GM18502 (cell line): Measurements from ENCODE around the gene HS3ST2.
"Not testable (repeated sequence)": the region's sequence is repeated elsewhere in the genome, so short reads cannot be mapped to it uniquely, and the experiment has no call there.

Experiments
- ATAC-seq: cut with Tn5 transposase; IDR thresholded peaks from one replicate; pipeline ENCODE4 v1.9.1; 2021; ENCODE audit warnings: mild to moderate bottlenecking; ENCODE audit not compliant: unreplicated experiment, poor library complexity

Gene HS3ST2

DNA sequence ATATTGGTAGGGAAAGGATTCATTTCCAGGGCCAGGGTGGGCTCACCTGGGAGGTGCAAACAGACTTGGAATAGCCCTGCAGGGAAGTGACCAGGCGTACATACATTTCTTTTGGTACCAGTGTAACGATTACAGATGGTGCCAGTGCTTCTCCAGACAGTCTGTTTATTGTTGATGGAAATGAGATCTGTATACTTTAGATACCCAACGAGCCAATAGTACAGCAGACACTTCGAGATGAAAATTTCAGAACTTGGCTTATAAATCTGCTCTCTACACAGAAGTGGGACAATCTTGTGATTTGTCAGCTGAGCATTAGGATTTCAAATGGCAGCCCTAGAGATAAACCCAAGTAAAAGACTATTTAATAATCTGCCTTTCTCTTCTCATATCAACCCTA is 57.9 kb downstream of the HS3ST2 start:
- no peak for ATAC-seq

DNA sequence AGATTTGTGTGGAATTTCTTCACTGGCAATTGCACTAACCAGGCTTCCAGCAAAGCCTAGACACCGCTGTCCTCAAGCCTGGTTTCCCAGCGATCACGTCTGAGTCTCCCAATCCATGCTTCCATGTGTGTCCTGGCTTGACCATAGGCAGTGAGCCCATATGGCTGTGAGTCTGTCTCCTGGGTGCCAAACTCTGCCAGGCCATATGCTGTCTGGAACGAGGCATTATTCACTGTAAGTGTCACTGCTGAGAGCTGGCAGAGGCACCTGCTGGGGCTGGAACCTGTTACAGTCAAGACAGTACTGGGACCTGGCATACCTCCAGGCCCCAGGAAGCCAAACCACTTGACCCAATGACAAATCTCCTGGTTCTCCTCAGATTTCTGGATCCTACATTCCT is 60.4 kb downstream of the HS3ST2 start:
- no peak for ATAC-seq

DNA sequence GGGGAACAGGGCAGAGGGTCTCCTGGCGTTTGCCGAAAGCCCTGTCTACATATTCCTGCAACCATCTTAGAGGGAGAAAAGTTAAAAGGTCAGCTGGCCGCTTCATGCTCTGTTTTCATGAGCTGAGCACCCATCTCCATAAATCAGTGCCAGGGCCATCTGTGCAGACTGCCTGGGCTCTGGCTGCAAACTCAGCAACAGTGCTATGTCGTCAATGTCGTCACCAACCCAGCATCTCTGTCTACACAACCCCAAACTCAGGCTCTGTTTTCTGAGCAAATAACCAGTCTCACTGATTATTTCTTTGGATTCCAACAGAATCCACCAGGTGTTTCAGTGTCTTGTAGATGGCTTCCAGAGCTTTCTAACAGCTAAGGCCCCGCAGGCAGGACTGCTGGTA is 65.0 kb downstream of the HS3ST2 start:
- no peak for ATAC-seq

DNA sequence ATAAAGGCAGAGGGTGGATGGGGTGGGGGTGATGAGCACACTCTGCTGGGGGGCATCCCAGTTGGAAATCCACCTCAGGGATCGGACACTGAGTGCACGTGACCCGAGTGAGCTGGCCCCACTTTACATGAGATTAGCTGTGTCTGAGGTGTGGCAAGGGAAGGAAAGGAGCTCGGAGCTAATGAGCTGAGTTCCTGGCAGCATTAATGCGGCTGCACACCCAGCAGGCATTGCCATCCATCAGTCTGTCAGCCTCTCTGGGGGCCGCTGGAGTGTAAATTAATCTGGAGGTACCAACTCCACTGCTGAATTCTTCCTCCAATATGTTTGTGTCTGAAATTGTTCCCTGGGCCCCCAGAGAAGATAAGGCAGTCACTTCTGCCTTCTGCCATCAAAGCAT is 65.5 kb downstream of the HS3ST2 start:
- no peak for ATAC-seq

DNA sequence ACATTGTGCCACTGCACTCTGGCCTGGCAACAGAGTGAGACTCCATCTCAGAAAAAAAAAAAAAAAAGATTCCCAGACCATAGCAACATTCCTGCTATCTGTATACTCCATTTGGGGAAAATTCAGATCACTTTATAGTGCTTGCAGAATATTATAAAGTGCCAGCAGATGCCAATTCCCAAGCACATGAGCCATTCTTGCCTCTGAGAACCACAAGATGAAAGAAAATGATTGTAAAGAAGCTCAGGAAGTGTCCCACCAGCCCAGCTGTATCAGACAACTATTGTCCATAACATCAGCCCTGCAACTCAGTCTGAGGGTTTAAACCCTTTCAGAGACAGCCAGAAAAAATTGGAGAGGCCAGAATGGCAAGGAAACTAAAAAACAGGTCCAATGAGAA is 69.0 kb downstream of the HS3ST2 start:
- no peak for ATAC-seq

DNA sequence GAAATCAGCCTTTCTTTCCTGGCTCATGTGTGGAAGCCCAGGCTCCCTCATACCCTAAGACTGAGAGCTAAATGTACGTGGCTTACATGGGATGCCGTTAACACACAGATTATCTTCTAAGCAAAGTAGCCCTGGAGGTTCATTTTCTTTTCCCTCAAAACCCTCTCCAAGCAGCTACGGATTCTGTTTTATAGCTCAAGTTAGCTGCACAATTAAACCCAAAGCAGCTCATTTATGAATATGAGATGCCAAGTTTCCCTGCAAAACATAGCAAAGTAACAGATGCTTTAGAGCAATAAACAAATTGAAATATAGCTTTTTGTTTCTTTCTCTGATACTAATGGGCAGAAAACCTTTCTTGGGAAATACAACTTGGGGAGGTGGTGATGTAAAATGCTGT is 72.0 kb downstream of the HS3ST2 start:
- no peak for ATAC-seq

DNA sequence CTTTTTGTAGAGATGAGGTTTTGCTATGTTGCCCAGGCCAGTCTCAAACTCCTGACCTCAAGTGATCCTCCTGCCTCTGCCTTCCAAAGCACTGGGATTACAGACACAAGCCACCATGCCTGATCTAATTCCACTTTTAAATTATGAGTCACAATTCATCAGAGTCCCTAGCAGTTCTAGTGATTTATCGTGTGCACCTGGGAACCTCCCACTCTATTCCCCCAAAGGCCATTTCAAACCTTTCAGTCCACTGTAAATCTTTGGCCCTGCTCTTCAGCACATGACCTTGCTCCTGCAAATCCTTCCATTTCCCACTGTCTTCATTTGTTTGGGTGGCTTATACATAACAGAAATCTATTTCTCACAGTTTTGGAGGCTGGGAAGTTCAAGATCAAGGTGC is 73.0 kb downstream of the HS3ST2 start:
- ATAC-seq: no peak

DNA sequence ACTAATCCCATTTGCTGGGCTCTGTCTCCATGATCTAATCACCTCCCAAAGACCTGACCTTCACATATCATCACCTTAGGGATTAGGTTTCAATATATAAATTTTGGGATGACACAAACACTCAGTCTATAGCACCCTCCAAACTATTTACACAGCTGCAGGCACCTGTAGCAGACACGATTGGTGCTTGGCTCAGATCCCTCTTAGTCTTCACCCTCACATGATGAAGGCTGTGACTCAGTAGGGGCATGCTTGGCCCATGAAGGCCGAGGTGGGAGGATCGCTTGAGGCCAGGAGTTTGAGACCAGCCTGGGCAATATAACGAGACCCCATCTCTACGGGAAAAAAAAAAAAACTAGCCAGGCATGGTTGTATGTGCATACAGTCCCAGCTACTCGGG is 73.5 kb downstream of the HS3ST2 start:
- ATAC-seq: no peak

DNA sequence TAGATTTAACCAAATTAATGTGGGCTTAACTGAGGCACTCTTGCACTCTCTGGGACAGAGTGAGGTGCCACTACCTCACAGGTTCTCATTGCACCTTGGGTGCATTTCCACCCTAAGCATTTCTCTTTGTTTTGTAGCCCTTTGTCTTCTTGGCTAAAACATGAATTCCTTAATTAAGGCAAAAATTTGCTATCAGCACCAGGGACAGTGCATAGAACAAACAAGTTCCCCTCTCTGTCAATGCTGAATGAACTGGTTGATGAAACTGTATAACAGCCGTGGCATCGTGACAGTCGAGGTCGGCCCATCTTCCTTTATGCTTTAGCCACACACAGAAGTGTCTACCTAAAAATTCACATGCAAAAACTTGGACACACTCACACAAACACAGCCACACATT is 74.8 kb downstream of the HS3ST2 start:
- no peak for ATAC-seq

DNA sequence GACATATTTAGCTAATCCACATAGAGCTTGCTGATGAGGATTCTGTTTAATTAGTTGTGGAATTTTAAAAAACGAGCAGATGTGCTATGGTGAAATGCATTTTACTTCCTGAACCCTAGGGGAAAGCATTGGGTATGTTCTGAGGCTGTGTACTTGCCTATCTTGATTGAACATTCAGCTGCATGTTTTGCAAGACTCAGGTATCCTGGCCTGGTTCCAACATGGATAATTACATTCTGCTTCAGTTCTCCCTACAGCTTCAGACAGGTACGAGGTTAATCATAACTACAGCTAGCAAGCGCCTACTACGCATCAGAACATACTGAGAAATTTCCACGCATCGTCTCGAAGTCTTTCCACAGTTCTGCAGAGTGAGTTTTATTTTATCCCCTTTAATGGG is 77.0 kb downstream of the HS3ST2 start:
- ATAC-seq: no peak

DNA sequence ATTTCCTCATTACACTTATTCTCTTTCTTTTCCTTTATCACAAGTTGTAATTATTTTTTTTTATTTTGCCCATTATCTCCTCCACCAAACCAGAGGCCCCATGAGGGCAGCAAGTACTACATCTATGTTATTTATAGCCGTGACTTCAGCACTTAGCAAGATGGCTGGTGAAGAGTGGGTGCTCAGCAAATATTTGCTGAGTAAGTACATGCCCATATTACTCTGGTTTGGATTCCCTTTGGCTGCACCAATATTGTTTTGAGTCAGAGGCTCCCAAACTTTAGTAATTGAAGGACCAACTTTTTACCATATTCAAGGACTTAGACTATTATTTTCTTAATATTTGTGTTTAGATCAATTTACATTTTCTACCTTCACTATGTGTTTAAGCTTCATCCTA is 83.2 kb downstream of the HS3ST2 start:
- ATAC-seq: no peak

DNA sequence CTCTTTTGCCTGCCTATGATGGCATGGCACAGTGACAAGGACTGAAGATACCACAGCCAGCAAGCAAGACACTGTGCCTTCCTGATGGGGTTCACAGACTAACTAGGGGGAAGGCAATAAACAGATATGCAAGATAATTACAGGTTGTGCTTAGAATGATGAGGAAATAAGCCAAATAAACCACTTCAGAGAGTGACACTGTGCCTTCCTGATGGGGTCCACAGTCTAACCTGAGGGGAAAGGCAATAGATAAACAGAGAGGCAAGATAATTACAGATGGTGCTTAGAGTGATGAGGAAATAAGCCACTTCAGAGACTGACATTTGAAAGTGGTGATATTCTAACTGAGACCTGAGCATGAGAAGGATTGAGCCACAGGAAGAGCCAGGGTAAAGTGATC is 84.2 kb downstream of the HS3ST2 start:
- ATAC-seq: no peak

DNA sequence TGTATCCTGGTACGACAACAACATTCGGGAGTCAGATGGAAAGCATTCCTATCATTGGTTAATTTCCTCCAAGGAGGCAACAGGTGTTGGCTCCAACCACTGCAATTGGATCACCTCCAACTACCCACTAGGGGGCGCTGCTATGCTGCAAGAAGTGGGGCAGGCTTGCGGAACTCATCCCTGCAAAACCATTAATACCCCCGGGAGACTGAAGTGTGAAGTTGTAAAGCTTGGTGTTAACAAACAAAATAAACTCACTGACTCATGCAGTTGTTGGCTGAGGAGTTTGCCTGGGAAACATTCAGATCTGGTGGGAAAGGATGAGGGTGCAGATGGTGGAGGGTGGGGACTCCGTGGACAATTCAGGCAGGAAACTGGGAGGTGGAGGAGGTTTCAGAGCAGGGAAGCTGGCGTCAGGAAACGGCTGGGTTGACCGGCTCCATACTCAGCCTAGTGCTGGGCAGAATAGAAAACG is 84.9 kb downstream of the HS3ST2 start:
- ATAC-seq: no peak

DNA sequence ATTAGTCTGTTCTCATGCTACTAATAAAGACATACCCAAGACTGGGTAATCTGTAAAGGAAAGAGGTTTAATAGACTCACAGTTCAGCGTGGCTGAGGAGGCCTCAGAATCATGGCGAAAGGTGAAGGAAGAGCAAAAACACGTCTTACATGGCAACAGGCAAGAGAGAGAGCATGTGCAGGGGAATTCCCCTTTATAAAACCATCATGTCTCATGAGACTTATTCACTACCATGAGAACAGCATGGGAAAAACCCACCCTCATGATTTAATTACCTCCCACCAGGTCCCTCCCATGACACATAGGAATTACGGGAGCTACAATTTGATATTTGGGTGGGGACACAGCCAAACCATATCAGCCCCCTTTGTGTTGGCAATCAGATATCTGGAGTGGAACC is 85.6 kb downstream of the HS3ST2 start:
- ATAC-seq: not testable (repeated sequence)

DNA sequence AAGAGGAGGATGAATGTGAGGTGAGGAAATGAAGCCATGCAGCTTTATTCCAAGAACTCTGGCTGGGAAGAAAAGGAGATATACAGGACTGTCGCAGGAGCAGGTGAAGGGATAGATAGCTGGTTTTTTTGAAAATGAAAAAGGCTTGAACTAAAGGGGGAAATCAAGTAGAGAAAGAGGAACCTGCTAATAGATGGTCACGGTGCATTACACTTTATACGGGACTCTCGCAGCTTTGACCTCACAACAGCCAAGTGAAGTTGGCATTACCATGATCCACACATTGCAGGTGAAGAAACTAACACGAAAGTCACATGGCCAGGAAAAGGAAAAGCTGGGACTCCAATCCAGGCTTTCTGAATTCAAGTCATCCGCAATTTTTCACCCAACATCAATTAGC is 86.9 kb downstream of the HS3ST2 start:
- no peak for ATAC-seq

DNA sequence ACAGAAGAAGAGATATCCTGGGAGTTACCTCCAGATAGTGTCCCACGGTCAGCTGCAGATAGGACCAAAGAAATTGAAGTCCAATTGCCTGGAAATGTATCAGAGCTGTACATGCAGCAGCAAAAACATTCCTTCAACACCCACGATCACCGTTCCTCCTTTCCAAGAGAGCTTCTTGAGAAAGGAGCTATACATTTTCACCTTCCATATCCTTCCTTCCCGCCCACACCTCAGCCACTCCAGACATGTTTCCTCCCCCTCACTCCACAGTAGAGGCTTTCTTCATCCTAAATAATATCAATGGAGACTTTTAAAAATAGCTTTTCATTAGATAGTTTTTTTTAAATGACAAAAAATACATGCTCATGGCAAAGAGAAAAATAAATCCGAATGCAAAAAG is 87.6 kb downstream of the HS3ST2 start:
- ATAC-seq: no peak

DNA sequence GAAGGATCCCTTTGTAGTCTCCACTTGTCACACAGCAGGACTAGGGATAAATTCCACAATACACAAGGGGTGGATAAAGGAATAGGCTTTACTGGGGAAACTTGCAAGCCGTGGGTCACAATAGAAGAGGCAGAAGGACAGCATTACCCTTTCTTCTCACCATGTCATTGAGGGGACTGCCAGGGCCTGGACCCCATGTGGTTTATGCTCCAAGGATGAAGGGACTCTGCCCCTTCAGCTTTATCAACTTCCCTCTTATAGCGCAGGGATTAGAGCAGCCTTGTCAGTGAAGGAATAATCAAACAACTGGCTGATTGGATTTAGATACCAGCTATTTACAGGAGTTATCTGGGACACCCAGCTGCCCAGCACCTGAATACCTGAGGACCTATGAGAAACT is 89.8 kb downstream of the HS3ST2 start:
- ATAC-seq: no peak

DNA sequence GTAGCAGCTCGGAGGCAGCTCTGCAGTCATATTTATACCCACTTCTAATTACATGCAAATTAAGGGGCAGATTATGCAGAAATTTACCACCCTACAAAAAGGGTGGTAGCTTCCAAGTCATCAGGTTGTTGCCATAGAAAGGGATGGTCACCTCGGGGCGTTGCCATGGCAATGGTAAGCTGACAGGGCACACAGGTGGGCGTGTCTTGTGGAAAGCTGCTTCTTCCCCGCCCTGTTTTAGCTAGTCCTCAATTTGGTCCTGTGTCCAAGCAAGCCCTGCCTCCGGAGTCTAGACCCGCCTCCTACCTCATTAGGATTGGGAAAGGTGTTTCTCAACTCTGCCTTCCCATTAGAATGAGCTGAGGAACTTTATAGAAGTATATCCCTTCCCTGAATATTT is 98.7 kb downstream of the HS3ST2 start:
- ATAC-seq: no peak

DNA sequence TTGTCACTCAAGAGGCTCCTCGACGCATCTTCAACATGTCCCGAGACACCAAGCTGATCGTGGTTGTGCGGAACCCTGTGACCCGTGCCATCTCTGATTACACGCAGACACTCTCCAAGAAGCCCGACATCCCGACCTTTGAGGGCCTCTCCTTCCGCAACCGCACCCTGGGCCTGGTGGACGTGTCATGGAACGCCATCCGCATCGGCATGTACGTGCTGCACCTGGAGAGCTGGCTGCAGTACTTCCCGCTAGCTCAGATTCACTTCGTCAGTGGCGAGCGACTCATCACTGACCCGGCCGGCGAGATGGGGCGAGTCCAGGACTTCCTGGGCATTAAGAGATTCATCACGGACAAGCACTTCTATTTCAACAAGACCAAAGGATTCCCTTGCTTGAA is 101.0 kb downstream of the HS3ST2 start:
- no peak for ATAC-seq

DNA sequence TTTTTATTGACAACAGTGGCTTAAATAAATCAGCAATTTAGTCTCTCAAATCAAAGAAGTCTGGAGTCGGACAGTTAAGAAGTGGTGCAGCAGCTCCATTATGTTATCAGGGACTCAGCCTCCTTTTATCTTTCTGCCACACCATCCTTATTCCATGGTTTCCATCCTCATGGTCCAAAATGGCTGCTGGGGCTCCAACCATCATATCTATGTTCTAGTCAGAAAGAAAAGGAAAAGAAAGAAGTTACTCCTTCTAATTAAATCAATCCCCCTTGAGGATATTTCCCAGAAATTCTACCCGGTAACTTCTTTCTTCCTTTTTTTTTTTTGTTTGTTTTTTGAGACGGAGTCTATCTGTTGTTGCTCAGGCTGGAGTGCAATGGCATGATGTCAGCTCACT is 109.5 kb downstream of the HS3ST2 start:
- ATAC-seq: no peak

DNA sequence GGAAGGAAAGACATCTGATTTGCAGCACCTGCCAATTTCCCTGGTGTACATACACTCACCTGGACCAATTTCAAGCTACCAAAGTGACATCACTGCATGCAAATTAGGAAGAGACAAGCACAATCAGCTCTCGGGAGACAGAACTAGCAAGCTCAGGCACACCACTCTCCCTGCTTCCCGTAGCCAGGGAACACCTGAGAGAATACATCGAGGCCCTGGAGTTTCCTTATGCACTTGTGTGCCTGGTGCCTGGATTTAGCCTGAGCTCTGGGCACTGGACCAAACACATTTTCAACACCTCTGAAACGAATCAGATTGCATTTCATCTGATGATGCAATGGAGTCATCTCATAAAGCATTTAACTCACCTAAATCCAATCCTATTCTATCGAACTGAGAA is 110.5 kb downstream of the HS3ST2 start:
- ATAC-seq: no peak

DNA sequence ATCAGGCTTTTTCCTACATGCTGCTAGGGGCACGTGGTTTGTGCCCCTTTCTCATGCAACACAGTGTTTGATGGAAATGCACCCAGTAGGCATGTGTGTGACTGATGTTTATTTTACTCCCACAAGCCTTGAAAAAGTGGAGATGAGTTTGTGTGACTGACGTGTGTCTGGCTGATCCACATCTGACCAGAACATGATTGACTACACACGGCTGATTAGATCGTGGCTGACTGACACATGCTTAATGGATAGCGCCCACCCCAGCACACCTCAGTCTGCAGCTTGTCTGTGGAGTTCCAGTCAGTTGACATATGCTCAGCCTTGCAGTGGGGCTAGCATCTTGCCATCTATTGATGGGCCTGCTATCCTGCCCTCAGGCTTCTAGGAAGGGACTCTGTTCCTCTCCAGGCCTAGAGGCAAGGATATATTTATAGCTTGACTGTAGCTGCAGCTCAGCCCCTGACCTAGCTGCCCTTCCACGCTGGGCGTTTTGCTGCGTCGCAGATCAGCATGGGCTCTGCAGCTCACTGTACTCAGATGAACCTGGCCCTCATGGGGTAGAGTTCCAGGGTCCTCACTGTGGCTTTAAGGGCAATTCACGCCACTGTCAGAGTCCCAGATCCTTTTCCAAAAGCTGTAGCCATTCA is 112.3 kb downstream of the HS3ST2 start:
- no peak for ATAC-seq

DNA sequence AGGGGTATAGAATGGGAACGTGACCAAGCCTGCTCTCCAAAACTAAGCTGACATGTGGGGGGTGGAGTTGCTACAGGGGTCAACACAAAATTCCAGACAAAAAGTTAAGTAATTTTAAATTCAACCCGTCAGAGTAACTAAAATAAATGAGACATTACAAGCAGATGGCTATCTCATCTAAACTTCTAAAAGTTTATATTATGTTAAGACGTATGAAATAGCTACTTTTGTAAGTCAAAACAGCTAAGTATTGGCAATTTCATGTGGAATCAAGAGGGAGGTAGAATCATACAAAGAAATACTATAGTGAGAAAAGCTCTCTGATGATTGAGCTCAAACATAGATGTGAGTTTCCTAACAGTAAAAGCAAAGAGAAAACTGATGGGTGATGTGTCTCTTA is 113.3 kb downstream of the HS3ST2 start:
- no peak for ATAC-seq
